Esophagus squamous epithelium (tissue), 5 donors: Measurements from ENCODE around the gene GDF11. TPM values are rescaled to one million over a fixed set of nuclear protein-coding genes. Genes with fewer than 3 reads are reported as not detected.
A peak's percentile ranks its signal among the peaks of the same experiment; 100 is the strongest.

Experiments
- DNase-seq: peaks from one replicate; lab custom pipeline; 2025; lab: John Stamatoyannopoulos, UW
- H3K27ac ChIP-seq, 4 donors: fragments of 200-600 bp; sonication (generic); one replicate each; pipeline ENCODE4 v1.5.1; 2016 to 2019; ENCODE audit warnings: mild to moderate bottlenecking in 1 of 4
- H3K27me3 ChIP-seq, 4 donors: fragments of 200-600 bp; sonication (generic); 1 replicate in 3 of 4; 2 replicates in 1 of 4; pipeline versions ENCODE4 v1.5.1 to v1.6.0; 2017 to 2021; ENCODE audit warnings: antibody characterized with exemption in 1 of 4
- H3K36me3 ChIP-seq, 3 donors: fragments of 200-600 bp; sonication (generic); one replicate each; pipeline ENCODE4 v1.5.1; 2016 to 2019
- H3K4me1 ChIP-seq, 3 donors: fragments of 200-600 bp; sonication (generic); one replicate each; pipeline ENCODE4 v1.5.1; 2017 to 2019
- H3K4me3 ChIP-seq, 4 donors: fragments of 200-600 bp; sonication (generic); 1 replicate in 3 of 4; 2 replicates in 1 of 4; pipeline ENCODE4 v1.5.1; 2016 to 2019; ENCODE audit warnings: mild to moderate bottlenecking in 2 of 4, moderate library complexity in 1 of 4
- H3K9me3 ChIP-seq, 3 donors: fragments of 200-600 bp; sonication (generic); one replicate each; pipeline ENCODE4 v1.5.1; 2016 to 2019
- POLR2A ChIP-seq, 4 donors: fragments of 450-650 bp; IDR thresholded peaks; one replicate each; pipeline ENCODE4 v1.6.1; 2017; ENCODE audit warnings: antibody characterized with exemption in 4 of 4, mild to moderate bottlenecking in 4 of 4, moderate library complexity in 3 of 4
- WGBS, 2 donors: methylation state at CpG; one replicate each; pipeline ENCODE4 v1.1.5; 2018; 5-methylcytosine and 5-hydroxymethylcytosine counted together
- intact Hi-C: fragments of 100-400 bp; cut with DNase I; formaldehyde crosslinking; loops from one replicate; pipeline ENCODE4 v1.15.0; 2022
- total RNA-seq, 4 donors: library from RNA; depleted of rRNA; stranded (reverse); fragments of >200 nt; gene quantifications; one replicate each; pipeline ENCODE4 v1.1.0, GENCODE V29; 2016
- TF ChIP-seq, protein P1 (sequence below), 6 experiments: fragments of 450-650 bp in 4 of 6; fragments of 200-600 bp in 2 of 6; sonication (generic) in 2 of 6; IDR thresholded peaks; one replicate each; pipeline ENCODE4 v1.5.1; 2016 to 2019; ENCODE audit warnings: antibody characterized with exemption in 6 of 6, mild to moderate bottlenecking in 4 of 6, moderate library complexity in 4 of 6
- donor health status: DM: yes; HTN: yes; CAD: no.

The GDF11 gene
- total RNA-seq, 4 donors from 2014 or later, result 0.19 to 1.9 (median 1.5) TPM

- no peak for TF ChIP-seq POLR2A (IDR thresholded peaks at IDR 0.05)
- TF ChIP-seq, protein P1, sequence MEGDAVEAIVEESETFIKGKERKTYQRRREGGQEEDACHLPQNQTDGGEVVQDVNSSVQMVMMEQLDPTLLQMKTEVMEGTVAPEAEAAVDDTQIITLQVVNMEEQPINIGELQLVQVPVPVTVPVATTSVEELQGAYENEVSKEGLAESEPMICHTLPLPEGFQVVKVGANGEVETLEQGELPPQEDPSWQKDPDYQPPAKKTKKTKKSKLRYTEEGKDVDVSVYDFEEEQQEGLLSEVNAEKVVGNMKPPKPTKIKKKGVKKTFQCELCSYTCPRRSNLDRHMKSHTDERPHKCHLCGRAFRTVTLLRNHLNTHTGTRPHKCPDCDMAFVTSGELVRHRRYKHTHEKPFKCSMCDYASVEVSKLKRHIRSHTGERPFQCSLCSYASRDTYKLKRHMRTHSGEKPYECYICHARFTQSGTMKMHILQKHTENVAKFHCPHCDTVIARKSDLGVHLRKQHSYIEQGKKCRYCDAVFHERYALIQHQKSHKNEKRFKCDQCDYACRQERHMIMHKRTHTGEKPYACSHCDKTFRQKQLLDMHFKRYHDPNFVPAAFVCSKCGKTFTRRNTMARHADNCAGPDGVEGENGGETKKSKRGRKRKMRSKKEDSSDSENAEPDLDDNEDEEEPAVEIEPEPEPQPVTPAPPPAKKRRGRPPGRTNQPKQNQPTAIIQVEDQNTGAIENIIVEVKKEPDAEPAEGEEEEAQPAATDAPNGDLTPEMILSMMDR (IDR thresholded peaks at IDR 0.05), result no peak
- WGBS, 2 donors, result 73 to 77% methylated on average over 5 to 7 of the region's 7 CpGs
- Histone ChIP-seq H3K27me3 (no peaks in the 10 kb centered on the region), H3K27ac (peak overlapping the region; percentile 93 to 98 (median 94)), H3K9me3 (no peaks in the 10 kb centered on the region), H3K4me3 (no peak overlapping the region), H3K36me3 (peaks cover 6 to 14% (median 7%) of the 10 kb centered on the region in 3 donors), H3K4me1 (peaks cover 47 to 92% (median 66%) of the 10 kb centered on the region in 3 donors)
- intact Hi-C loops, result no loop called here
- no peak for DNase-seq
Measured at GRCh38 chr12:55719371-55719770, 23.6 kb upstream of the GDF11 start.

DNA sequence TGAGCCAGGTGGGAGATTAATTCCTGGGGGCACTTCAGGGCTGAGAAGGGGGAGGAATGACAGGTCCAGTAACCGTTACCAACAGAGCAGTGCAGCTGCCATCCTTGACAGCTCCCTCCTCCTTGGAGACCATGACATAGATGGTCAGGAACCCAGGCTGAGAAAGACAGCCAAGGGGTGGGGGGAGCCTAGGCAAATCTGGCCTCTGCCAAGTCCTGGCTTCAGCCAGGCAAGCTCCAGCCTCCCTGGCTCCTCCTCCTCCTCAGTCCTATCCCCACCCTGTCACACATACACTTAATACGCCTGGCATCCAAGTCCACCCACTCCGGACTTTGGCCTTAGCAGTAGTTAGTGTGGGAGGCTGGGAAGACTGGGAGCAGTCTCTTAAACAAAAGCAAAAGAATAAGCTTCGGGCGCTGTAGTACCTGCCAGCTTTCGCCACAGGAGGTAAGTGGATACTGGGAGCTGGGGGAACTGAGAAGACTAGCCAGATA lies 22.8 kb upstream of the GDF11 start, which contains the start of gene RDH5:
Gene RDH5 (plus strand): TSS at position 323 of the 494 bp plus-strand sequence. CDS start 792 bp downstream, outside the sequence.
- no peaks in the 10 kb centered on the region for H3K9me3 ChIP-seq
- H3K4me3 ChIP-seq, result no peak within 1 kb of the TSS
- WGBS, 2 donors, result 38 to 39% methylated on average over 3 to 5 of the region's 6 CpGs
- H3K27ac ChIP-seq, result peak within 1 kb of the TSS; percentile 93 to 98 (median 94)
- DNase-seq, result no peak
- TF ChIP-seq, protein P1 (IDR thresholded peaks at IDR 0.05), result no peak
- TF ChIP-seq POLR2A (IDR thresholded peaks at IDR 0.05), result no peak
- H3K27me3 ChIP-seq, result no peaks in the 10 kb centered on the region
- H3K36me3 ChIP-seq, result peaks cover 9 to 21% (median 12%) of the 10 kb centered on the region in 3 donors
- intact Hi-C loops, result no loop called here
- H3K4me1 ChIP-seq, result peaks cover 49 to 94% (median 72%) of the 10 kb centered on the region in 3 donors

- intact Hi-C loops, result no loop called here
- no peaks in the 10 kb centered on the region for H3K9me3 ChIP-seq
- no peaks in the 10 kb centered on the region for H3K27me3 ChIP-seq
- no peak for TF ChIP-seq POLR2A (IDR thresholded peaks at IDR 0.05)
- TF ChIP-seq, protein P1 (IDR thresholded peaks at IDR 0.05), result peak; percentile 10 to 61 (median 44)
- no peak for DNase-seq
- H3K4me3 ChIP-seq, result no peak overlapping the region
- WGBS, 2 donors, result 15% methylated on average over 3 of the region's 9 CpGs; no CpG with 5 or more reads in 1 of the 2 donors
- H3K4me1 ChIP-seq, result peaks cover 44 to 96% (median 76%) of the 10 kb centered on the region in 3 donors
- peaks cover 9 to 30% (median 16%) of the 10 kb centered on the region in 3 donors for H3K36me3 ChIP-seq
- peak overlapping the region; percentile 93 to 98 (median 94) for H3K27ac ChIP-seq
Measured at GRCh38 chr12:55720894-55721444, 22.0 kb upstream of the GDF11 start.

GRCh38 chr12:55721601-55722213 lies 21.2 kb upstream of the GDF11 start:
- no peak for DNase-seq
- 67 to 78% methylated on average over 10 to 14 of the region's 14 CpGs for WGBS, 2 donors
- no peaks in the 10 kb centered on the region for H3K9me3 ChIP-seq
- no peak overlapping the region for H3K4me3 ChIP-seq
- H3K36me3 ChIP-seq, result peaks cover 9 to 37% (median 19%) of the 10 kb centered on the region in 3 donors
- intact Hi-C loops, result no loop called here
- H3K27me3 ChIP-seq, result no peaks in the 10 kb centered on the region
- TF ChIP-seq, protein P1 (IDR thresholded peaks at IDR 0.05), result no peak
- TF ChIP-seq POLR2A (IDR thresholded peaks at IDR 0.05), result no peak
- peak overlapping the region; percentile 93 to 98 (median 94) for H3K27ac ChIP-seq
- peaks cover 49 to 100% (median 81%) of the 10 kb centered on the region in 3 donors for H3K4me1 ChIP-seq

- no peak for DNase-seq
- Histone ChIP-seq H3K4me3 (no peak overlapping the region), H3K4me1 (peaks cover 47 to 100% (median 80%) of the 10 kb centered on the region in 3 donors), H3K27ac (peak overlapping the region in 3 of 4 donors; percentile 22 to 98 (median 63)), H3K36me3 (peaks cover 9 to 44% (median 23%) of the 10 kb centered on the region in 3 donors), H3K27me3 (no peaks in the 10 kb centered on the region), H3K9me3 (no peaks in the 10 kb centered on the region)
- 54 to 62% methylated on average over 8 of the region's 8 CpGs for WGBS, 2 donors
- TF ChIP-seq POLR2A (IDR thresholded peaks at IDR 0.05), result no peak
- TF ChIP-seq, protein P1 (IDR thresholded peaks at IDR 0.05), result no peak
- intact Hi-C loops, result no loop called here
Measured at GRCh38 chr12:55722948-55723347, 20.0 kb upstream of the GDF11 start.
